GM12891 (cell line): Measurements from ENCODE around the gene MYO7B.

Experiments used
- POLR2A ChIP-seq: IDR thresholded peaks from 2 replicates; pipeline ENCODE4 v1.6.1; 2011; ENCODE audit warnings: low read depth, low read length, control low read depth
- POLR2AphosphoS5 ChIP-seq: IDR thresholded peaks from 2 replicates; pipeline ENCODE4 v1.6.1; 2011; ENCODE audit warnings: low read depth, low read length, control low read depth
- SPI1 ChIP-seq: IDR thresholded peaks from 2 replicates; pipeline ENCODE4 v1.6.1; 2011; ENCODE audit warnings: low read depth, low read length, control low read depth

DNA sequence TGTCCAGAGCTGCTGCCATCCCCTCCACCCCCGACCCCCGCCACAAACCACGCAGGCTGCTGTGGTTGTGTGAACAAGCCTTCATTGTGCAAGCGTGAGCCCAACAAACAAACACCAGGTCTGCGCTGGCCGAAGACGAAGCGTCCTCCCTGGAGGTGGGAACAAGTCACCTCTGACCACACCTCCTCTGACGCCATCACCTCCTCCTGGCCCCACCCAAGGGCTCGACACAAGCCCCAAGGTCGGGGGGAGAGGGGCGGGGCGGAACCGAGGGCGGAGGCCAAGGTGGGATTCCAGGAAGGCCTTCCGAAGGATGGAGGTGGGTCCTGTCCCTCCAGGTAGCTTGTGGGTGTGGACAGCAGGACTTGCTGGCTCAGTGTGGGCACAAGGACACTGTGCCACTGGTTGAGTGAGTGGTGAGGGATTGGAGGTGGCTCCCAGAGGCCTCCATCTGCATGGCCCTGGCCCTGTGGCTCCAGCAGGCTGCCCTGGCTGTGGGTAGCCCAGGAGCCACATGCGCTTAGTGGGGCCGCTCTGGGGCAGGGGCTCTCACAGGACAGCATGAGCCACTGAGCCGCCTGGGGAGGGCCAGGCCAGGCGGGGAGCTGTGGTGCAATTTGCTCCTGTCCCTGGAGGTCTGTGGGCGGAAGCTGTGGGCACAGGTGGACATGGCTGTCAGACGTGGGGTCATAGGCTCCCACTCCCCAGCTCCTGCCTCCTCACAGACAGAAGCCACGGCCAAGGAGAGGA lies 103.1 kb downstream of the MYO7B start:
- TF ChIP-seq POLR2AphosphoS5 (no peak), POLR2A (no peak), SPI1 (no peak)
